AG09309 (cell line): ENCODE data around the gene PUS7.
"Not testable (repeated sequence)": the region's sequence is repeated elsewhere in the genome, so short reads cannot be mapped to it uniquely, and the experiment has no call there.

Experiments
- DNase-seq: peaks from one replicate; pipeline ENCODE4 v3.0.0-alpha.2; 2010; ENCODE audit warnings: low read depth
- H3K4me3 ChIP-seq: 2 replicates; pipeline ENCODE4 v1.5.1; 2011; ENCODE audit warnings: mild to moderate bottlenecking, low read depth, low read length, moderate library complexity; ENCODE audit not compliant: control insufficient read depth
- TF ChIP-seq, protein P1 (sequence below): IDR thresholded peaks from 2 replicates; pipeline ENCODE4 v1.5.1; 2011; ENCODE audit warnings: mild to moderate bottlenecking, low read depth, low read length, inconsistent platforms; ENCODE audit not compliant: insufficient read depth, control insufficient read depth; ENCODE audit errors: missing control alignments

Gene PUS7

DNA sequence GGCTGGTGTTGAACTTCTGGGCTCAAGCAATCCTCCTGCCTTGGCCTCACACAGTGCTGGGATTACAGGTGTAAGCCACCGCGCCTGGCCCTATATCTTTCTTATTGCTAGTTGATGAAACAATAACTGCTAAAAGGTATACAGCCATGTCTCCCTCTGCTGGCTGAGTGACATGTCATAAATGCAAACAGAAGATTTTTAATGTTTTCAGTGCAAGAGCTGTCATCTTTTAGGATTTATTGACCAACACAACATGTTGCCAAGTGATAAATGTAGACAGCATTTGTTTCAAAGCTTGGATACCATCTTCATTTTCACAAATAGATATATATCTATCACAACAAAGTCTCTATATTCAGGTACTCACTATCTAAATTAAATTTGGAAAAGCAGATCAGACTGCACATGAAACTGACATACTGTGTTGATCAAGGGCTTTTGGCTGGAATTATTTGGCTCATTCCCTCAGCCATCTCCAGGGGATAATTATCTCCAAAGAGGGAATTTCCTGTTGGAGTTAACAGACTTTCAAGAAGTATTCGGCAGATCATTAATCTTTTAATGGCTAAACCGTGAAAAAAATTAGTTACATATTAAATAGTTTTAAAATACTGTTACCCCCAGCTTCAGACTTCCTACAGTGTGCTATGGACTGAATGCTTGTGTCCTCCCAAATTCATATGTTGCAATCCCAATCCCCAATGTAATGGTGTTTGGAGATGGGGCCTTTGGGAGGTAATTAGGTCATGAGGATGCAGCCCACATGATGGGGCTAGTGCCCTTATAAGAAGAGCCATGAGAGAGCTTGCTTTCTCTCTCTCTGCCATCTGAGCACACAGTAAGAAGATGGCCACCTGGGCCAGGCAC lies 92.1 kb downstream of the PUS7 start:
- no peak for DNase-seq
- TF ChIP-seq, protein P1, sequence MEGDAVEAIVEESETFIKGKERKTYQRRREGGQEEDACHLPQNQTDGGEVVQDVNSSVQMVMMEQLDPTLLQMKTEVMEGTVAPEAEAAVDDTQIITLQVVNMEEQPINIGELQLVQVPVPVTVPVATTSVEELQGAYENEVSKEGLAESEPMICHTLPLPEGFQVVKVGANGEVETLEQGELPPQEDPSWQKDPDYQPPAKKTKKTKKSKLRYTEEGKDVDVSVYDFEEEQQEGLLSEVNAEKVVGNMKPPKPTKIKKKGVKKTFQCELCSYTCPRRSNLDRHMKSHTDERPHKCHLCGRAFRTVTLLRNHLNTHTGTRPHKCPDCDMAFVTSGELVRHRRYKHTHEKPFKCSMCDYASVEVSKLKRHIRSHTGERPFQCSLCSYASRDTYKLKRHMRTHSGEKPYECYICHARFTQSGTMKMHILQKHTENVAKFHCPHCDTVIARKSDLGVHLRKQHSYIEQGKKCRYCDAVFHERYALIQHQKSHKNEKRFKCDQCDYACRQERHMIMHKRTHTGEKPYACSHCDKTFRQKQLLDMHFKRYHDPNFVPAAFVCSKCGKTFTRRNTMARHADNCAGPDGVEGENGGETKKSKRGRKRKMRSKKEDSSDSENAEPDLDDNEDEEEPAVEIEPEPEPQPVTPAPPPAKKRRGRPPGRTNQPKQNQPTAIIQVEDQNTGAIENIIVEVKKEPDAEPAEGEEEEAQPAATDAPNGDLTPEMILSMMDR = peak; percentile 47
- H3K4me3 ChIP-seq = no peak overlapping the region

- DNase-seq = no peak
- no peak overlapping the region for H3K4me3 ChIP-seq
- TF ChIP-seq, protein P1 = no peak
Measured at GRCh38 chr7:105426606-105427146, 95.4 kb downstream of the PUS7 start.

DNA sequence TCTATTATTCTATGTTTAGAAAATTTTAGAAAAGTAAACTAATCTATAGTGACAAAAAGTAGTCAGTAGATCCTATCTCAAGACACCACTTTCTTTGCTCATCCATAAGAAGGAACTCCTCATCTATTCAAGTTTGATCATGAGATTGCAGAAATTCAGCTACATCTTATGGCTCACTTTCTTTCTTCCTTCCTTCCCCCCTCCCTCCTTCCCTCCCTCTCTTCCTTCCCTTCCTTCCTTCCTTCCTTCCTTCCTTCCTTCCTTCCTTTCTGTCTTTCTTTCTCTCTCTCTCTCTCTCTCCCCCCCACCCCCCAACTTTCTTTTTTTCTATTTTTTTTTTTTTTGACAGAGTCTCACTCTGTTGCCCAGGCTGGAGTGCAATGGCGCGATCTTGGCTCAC lies 98.1 kb downstream of the PUS7 start:
- H3K4me3 ChIP-seq = no peak overlapping the region
- no peak for DNase-seq
- TF ChIP-seq, protein P1 = no peak

DNA sequence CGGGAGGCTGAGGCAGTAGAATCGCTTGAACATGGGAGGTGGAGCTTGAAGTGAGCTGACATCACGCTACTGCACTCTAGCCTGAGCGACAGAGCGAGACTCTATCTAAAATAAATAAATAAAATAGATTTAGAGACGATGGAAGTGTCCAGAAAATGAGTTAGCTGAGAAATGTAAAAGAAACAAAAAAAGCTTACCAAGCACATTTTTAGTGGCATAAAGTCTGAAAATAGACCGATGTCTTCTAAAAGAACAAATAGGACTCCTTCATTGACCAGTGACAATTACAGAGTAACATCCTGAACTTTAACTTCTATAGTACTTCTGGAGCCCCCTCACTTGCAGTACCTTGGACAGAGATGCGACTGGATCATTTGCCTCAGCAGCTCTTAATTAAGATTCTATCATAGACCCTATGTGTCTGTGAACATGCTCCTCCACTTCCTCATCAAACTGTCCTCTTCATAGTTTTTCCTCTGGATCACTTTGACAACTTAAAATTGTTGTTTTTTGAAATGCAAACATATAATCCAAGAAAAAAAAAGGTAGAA lies 108.1 kb downstream of the PUS7 start:
- DNase-seq = no peak
- H3K4me3 ChIP-seq = no peak overlapping the region
- TF ChIP-seq, protein P1 = no peak

DNA sequence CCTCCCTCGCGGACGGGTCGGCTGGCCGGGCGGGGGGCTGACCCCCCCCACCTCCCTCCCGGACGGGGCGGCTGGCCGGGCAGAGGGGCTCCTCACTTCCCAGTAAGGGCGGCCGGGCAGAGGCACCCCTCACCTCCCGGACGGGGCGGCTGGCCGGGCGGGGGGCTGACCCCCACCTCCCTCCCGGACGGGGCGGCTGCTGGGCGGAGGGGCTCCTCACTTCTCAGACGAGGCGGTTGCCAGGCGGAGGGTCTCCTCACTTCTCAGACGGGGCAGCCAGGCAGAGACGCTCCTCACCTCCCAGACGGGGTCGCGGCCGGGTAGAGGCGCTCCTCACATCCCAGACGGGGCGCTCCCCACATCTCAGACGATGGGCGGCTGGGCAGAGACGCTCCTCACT lies 111.3 kb downstream of the PUS7 start:
- not testable (repeated sequence) for H3K4me3 ChIP-seq, DNase-seq

DNA sequence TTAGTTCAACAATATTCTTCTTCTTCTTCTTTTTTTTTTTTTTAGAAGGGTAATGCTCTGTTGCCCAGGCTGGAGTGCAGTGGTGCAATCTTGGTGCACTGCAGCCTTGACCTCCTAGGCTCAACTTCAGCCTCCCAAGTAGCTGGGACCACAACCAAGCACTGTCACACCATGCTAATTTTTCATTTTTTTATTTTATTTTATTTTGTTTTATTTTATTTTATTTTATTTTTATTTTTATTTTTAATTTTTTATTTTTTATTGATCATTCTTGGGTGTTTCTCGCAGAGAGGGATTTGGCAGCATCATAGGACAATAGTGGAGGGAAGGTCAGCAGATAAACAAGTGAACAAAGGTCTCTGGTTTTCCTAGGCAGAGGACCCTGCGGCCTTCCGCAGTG lies 112.3 kb downstream of the PUS7 start:
- DNase-seq, H3K4me3 ChIP-seq: not testable (repeated sequence)

DNA sequence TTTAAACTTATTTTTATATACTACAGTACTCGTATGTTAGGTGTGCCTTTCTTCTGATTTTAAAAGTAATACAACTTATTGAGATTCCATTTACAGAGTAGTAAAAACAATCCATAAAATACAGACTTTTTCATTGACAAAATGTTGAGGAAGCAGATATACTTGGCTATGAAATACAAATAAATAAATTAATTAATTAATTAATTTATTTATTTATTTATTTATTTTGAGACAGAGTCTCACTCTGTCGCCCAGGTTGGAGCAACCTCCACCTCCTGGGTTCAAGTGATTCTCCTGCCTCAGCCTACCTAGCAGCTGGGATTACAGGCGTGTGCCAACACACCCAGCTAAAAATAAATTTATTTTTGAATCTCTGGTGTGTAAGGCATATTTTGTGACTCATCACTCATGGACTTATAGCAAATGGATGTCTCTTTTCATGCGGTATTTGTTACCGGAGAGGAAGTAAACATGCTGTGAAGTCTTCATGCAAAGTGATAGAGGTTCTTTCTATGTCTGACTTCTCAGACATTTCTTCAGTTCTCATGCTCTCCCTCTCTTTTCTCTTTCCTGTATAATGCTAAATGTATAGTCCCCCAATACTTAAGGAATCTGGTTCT lies 113.2 kb downstream of the PUS7 start:
- H3K4me3 ChIP-seq = no peak overlapping the region
- no peak for DNase-seq
- TF ChIP-seq, protein P1 = no peak
